Peyer's patch (tissue), 4 donors: ENCODE measurements around the gene LRRC30.

Experiments
- POLR2A ChIP-seq, 2 donors: fragments of 450-650 bp; IDR thresholded peaks; one replicate each; pipeline ENCODE4 v1.5.1; 2017; ENCODE audit warnings: antibody characterized with exemption in 2 of 2, mild to moderate bottlenecking in 2 of 2, moderate library complexity in 2 of 2
- TF ChIP-seq, protein P1 (sequence below), 6 experiments: fragments of 450-650 bp in 4 of 6; fragments of 200-600 bp in 2 of 6; sonication (generic) in 1 of 6; IDR thresholded peaks; one replicate each; pipeline ENCODE4 v1.5.1; 2017 to 2019; ENCODE audit warnings: antibody characterized with exemption in 6 of 6, mild to moderate bottlenecking in 3 of 6, moderate library complexity in 1 of 6

GRCh38 chr18:7242926-7243325 lies 12.0 kb downstream of the LRRC30 start:
- TF ChIP-seq POLR2A (IDR thresholded peaks at IDR 0.05): no peak
- TF ChIP-seq, protein P1, sequence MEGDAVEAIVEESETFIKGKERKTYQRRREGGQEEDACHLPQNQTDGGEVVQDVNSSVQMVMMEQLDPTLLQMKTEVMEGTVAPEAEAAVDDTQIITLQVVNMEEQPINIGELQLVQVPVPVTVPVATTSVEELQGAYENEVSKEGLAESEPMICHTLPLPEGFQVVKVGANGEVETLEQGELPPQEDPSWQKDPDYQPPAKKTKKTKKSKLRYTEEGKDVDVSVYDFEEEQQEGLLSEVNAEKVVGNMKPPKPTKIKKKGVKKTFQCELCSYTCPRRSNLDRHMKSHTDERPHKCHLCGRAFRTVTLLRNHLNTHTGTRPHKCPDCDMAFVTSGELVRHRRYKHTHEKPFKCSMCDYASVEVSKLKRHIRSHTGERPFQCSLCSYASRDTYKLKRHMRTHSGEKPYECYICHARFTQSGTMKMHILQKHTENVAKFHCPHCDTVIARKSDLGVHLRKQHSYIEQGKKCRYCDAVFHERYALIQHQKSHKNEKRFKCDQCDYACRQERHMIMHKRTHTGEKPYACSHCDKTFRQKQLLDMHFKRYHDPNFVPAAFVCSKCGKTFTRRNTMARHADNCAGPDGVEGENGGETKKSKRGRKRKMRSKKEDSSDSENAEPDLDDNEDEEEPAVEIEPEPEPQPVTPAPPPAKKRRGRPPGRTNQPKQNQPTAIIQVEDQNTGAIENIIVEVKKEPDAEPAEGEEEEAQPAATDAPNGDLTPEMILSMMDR (IDR thresholded peaks at IDR 0.05): no peak
